HG03432 (cell line): ENCODE data around the gene E4F1.
A peak's percentile ranks its signal among the peaks of the same experiment; 100 is the strongest.

Experiments
- ATAC-seq: cut with Tn5 transposase; IDR thresholded peaks from one replicate; pipeline ENCODE4 v1.9.1; 2021; ENCODE audit warnings: mild to moderate bottlenecking, moderate library complexity; ENCODE audit not compliant: unreplicated experiment

E4F1 gene

GRCh38 chr16:2205967-2206313 is 17.5 kb upstream of the E4F1 start:
- peak; percentile 8 for ATAC-seq

DNA sequence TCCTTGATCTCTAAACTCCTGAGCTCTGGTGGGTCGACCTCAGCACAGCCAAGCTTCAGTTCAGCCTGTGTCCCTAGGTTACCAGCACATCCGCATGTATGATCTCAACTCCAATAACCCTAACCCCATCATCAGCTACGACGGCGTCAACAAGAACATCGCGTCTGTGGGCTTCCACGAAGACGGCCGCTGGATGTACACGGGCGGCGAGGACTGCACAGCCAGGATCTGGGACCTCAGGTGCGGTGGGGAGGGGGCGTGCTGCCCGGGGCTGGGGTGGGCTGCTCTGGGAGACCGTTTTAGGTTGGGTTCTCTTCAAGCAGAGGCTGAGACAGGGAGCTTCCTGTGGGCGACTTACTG is 17.0 kb upstream of the E4F1 start:
- ATAC-seq, result no peak

GRCh38 chr16:2206780-2207433 is 16.5 kb upstream of the E4F1 start:
- ATAC-seq, result no peak

DNA sequence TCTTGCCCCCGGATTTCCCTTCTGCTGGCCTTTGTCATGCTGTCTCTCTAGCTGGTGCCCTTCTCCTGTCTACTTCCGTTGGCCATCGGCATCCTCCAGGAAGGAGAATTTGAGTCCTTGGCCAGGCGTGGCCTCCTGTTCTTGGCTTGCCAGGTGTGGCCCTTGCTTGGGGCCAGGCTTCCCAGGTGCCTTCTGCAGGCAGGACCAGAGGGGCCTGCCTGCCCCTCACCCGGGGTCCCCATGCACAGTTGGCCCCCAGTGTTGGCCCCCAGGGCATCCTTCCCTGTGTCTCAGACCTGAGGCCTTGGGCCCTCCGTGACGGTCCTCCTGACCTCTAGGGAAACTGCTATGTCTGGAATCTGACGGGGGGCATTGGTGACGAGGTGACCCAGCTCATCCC is 15.5 kb upstream of the E4F1 start:
- ATAC-seq, result no peak

GRCh38 chr16:2208308-2208707 is 15.1 kb upstream of the E4F1 start:
- ATAC-seq, result no peak

DNA sequence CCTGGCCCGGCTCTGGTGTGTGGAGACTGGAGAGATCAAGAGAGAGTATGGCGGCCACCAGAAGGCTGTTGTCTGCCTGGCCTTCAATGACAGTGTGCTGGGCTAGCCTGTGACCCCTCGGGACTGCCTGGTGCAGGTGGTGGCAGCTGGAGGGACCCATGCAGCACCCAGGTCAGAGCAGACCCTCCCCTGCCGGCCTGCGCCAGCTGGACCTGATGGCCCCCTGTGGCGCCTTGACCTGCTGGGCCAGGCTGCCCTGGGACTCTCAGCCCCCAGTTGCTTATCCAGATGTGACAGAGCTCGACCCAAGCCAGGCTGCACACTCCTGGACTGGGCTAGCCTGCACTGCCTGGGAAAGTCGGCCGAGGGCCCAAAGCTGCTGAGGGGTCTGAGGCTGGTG is 14.6 kb upstream of the E4F1 start:
- ATAC-seq, result no peak

DNA sequence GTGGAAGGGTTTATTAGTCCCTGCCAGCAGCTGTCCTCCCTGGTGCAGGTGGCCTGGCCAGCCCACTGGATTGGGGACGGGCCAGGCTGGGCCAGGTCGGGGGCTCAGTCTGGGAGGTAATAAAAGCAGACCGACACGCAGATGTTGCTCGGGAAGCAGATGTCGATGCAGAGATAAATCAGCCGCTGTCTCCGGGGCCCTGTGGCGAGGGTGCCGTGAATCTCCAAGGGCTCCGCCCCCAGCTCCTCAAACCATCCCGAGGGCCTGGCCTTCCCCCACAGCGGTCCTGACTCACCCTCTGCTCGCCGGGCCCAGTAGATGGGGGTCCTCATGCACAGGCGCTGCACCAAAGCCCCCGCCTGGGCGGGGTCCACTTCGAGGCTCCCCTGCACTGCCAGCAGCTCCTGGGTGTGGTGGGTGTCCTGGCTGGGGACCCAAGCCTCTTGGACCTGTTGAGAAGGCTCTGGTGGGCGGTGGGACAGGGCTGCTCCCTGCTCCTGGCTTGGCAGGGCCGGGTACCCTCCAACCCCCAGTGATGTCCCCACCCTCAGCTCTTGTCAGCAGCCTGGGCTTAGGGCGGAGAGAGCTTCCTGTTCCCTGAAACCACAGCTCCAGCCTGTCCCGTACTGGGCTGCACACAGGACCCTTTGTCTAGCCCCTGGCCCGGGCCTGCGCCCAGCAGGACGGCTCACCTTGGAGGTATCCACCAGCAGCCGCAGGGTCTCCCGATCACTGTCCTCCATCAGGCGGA is 14.0 kb upstream of the E4F1 start:
- no peak for ATAC-seq

DNA sequence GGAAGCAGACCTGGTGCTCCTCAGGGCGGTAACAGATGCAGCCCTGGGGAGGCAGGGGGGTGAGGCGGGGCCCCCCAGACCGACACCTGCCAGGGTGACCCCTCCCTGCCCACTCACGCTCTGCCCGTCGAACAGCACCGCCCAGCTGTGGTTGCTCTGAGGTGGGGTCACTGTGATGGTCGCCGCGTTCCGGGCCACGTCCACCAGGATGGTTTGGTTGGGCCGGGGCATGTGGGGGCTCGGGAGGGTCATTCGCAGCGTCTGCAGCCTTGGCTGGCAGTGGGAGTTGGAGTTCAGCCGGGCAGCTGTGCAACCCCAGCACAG is 13.4 kb upstream of the E4F1 start:
- no peak for ATAC-seq

- no peak for ATAC-seq
Measured at GRCh38 chr16:2210386-2211365, 12.7 kb upstream of the E4F1 start, which contains the start of gene BRICD5. Gene BRICD5 (minus strand): TSS chr16:2210863. CDS start chr16:2210833, 30 bp downstream.

DNA sequence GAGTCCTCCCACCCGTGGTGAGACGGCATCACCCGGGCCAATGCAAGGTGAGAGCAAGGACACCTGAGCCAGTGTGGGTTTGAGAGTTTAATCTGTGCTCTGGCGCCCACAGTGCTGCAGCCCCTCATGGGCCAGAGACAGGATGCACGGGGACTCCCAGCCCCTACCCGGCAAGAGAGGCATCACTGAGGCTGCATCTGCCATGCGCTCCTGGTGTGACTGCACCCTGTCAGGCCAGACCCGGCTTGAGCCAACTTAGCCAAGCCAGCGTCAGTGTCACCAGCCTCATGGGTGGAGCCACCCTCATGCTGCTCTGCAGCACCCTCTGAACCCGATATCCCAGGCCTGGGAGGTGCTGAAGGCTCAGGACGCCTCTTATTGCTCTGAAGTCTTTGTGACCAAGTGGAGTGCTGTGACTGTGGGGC is 11.5 kb upstream of the E4F1 start:
- ATAC-seq, result no peak

GRCh38 chr16:2212362-2213324 is 10.7 kb upstream of the E4F1 start:
- ATAC-seq, result no peak

- ATAC-seq, result peak; percentile 8
Measured at GRCh38 chr16:2213817-2214718, 9.3 kb upstream of the E4F1 start.

DNA sequence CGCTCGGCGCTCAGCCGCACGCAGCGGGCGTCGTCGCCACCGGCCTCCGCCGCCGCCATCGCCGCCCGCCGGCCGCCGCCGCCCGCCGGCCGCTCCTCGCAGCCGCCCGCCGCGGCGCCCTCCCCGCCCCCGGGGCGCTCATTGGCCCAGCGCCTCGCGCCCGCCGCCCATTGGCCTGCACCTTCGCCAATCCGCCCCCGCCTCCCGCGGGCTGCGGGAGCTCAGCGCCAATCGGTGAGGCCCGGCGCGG is 8.7 kb upstream of the E4F1 start, which contains the start of gene PGP:
Gene PGP (minus strand): TSS at position 122 of the 250 bp plus-strand sequence. CDS start 63 bp downstream, at position 59.
- peak; percentile 77 for ATAC-seq

DNA sequence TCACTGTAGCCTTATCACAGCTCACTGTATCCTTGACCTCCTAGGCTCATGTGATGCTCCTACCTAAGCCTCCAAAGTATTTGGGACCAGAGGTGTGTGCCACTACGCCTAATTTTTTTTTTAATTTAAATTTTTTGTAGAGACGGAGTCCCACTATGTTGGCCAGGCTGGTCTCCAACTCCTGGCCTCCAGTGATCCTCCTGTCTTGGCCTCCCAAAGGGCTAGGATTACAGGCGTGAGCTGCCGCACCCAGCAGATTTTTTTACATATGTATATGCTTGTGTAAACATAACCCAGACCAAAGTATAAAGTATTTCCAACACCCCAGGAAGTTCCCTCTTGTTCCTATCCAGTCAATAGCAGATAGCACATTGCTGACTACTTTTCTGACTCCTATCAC is 7.1 kb upstream of the E4F1 start:
- ATAC-seq, result no peak

DNA sequence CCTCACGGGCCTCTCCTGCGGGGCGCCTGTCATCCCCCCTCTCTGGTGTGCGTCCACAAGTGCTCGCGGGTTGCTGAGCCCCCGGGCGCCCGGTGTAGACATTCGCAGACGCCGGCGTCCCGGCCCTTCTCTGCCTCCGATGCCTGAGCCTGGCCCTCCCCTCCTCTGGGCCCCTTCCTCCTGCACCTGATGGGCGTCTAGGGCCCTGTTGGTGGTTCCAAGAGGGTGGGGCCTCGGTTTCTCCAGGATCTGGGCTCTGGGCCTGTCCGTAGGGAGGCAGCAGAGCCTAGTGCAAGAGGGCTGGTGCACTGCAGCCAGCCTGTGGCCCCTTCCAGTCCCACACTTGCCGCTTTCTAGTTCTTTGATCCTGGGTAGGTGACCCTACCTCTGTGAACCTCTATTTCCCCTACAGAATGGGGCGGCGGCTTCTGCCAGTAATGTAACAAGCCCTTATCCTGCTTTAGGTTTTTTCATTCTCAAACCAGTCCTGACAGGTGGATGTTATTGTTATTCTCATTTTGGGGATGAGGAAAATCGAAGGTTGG is 623 bp downstream of the E4F1 start:
- peak; percentile 23 for ATAC-seq

- no peak for ATAC-seq
Measured at GRCh38 chr16:2226245-2226793, 2.9 kb downstream of the E4F1 start.

GRCh38 chr16:2226918-2227317 is 3.5 kb downstream of the E4F1 start:
- no peak for ATAC-seq

DNA sequence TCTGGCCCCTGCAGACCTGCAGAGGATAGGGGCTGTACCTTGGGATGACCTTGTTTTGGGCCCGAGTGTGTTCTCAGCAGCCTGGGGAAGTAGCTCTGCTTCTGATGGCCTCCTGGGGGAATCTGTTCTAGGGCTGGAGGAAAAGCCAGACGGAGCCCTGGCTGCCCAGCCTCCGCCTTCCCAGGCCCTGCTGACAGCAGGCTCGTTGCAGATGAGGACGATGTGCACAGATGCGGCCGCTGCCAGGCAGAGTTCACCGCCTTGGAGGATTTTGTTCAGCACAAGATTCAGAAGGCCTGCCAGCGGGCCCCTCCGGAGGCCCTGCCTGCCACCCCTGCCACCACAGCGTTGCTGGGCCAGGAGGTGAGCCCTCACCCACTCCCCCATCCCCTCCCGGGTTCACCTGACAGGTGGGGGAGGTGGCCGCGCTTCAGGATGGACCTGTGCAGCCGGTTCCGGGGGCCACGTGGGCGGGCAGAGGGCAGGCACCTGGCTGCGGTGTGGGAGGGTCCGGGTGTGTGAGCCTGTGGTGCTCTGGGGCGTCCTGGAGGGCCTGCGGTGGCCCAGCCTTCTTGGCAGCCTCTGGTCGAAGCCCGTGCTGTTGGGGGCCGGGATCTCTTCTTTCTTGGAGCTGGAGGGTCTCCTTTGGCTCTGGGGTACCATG is 4.9 kb downstream of the E4F1 start:
- ATAC-seq, result no peak

- ATAC-seq, result no peak
Measured at GRCh38 chr16:2229091-2229490, 5.7 kb downstream of the E4F1 start.
